Naive thymus-derived CD4-positive, alpha-beta T cell (primary cell): Measurements from ENCODE around the gene PLEKHM3. TPM values are rescaled to one million over a fixed set of nuclear protein-coding genes. Genes with fewer than 3 reads are reported as not detected.

Experiments
- ATAC-seq: fragments of 150-1000 bp; cut with Tn5 transposase; 2 replicates; pipeline ENCODE4 v1.10.0; 2021; ENCODE audit warnings: mild to moderate bottlenecking, moderate library complexity
- CTCF ChIA-PET: fragments of 350-600 bp; sonication (Branson Sonifier 250); formaldehyde crosslinking; loops from one replicate; lab custom pipeline; 2021; ENCODE audit warnings: antibody characterized with exemption; lab: Charles Lee
- POLR2A ChIA-PET: fragments of 350-600 bp; sonication (Branson Sonifier 250); formaldehyde crosslinking; loops from one replicate; lab custom pipeline; 2021; ENCODE audit warnings: antibody characterized with exemption, inconsistent platforms; lab: Charles Lee
- DNase-seq, 9 donors: peaks; one replicate each; pipeline versions ENCODE4 v3.0.0 to v3.0.0-alpha.2; 2020 to 2022; ENCODE audit warnings: mixed read lengths in 1 of 9
- H3K27ac ChIP-seq: one replicate; pipeline ENCODE4 v1.7.0; 2013; ENCODE audit warnings: mild to moderate bottlenecking, low read depth, low read length, moderate library complexity
- H3K27me3 ChIP-seq, 2 donors: one replicate each; pipeline ENCODE4 v1.7.0; 2013; ENCODE audit warnings: low read length in 2 of 2, mild to moderate bottlenecking in 2 of 2, moderate library complexity in 2 of 2; ENCODE audit not compliant: control insufficient read depth in 2 of 2, insufficient read depth in 2 of 2
- H3K36me3 ChIP-seq, 3 experiments: 1 replicate in 2 of 3; 2 replicates in 1 of 3; pipeline ENCODE4 v1.7.0; 2013; ENCODE audit warnings: low read length in 3 of 3, mild to moderate bottlenecking in 3 of 3, moderate library complexity in 1 of 3; ENCODE audit not compliant: insufficient read depth in 3 of 3, control insufficient read depth in 2 of 3
- H3K4me1 ChIP-seq, 2 donors: one replicate each; pipeline ENCODE4 v1.7.0; 2013; ENCODE audit warnings: low read length in 2 of 2, mild to moderate bottlenecking in 2 of 2, moderate library complexity in 1 of 2; ENCODE audit not compliant: control insufficient read depth in 2 of 2, insufficient read depth in 2 of 2
- H3K4me3 ChIP-seq: 2 replicates; pipeline ENCODE4 v1.7.0; 2013; ENCODE audit warnings: mild to moderate bottlenecking, low read length
- H3K9me3 ChIP-seq, 3 experiments: 1 replicate in 2 of 3; 2 replicates in 1 of 3; pipeline ENCODE4 v1.7.0; 2013; ENCODE audit warnings: low read length in 3 of 3; ENCODE audit not compliant: control insufficient read depth in 2 of 3
- H3K27ac Mint-ChIP-seq, 9 donors: one replicate each; pipeline ENCODE4 v1.8.0; 2020 to 2022; ENCODE audit warnings: mixed read lengths in 9 of 9, mild to moderate bottlenecking in 8 of 9, moderate library complexity in 5 of 9, inconsistent platforms in 2 of 9
- H3K27me3 Mint-ChIP-seq, 5 donors: one replicate each; pipeline ENCODE4 v1.8.0; 2021 to 2022; ENCODE audit warnings: mixed read lengths in 5 of 5, mild to moderate bottlenecking in 1 of 5
- H3K36me3 Mint-ChIP-seq, 5 donors: one replicate each; pipeline ENCODE4 v1.8.0; 2020 to 2022; ENCODE audit warnings: mixed read lengths in 5 of 5, mild to moderate bottlenecking in 3 of 5, inconsistent platforms in 1 of 5
- H3K4me1 Mint-ChIP-seq, 7 donors: one replicate each; pipeline ENCODE4 v1.8.0; 2020 to 2022; ENCODE audit warnings: mixed read lengths in 7 of 7, mild to moderate bottlenecking in 3 of 7, inconsistent platforms in 1 of 7
- H3K4me3 Mint-ChIP-seq, 10 donors: one replicate each; pipeline ENCODE4 v1.8.0; 2020 to 2022; ENCODE audit warnings: mild to moderate bottlenecking in 10 of 10, mixed read lengths in 10 of 10, moderate library complexity in 6 of 10, inconsistent platforms in 2 of 10
- H3K9me3 Mint-ChIP-seq, 11 donors: one replicate each; pipeline ENCODE4 v1.8.0; 2020 to 2022; ENCODE audit warnings: mixed read lengths in 11 of 11, mild to moderate bottlenecking in 4 of 11, inconsistent platforms in 1 of 11, moderate library complexity in 1 of 11
- intact Hi-C, 2 donors: fragments of 100-400 bp; cut with micrococcal nuclease; formaldehyde crosslinking; loops; one replicate each; pipeline ENCODE4 v1.15.1; 2023
- polyA plus RNA-seq, 2 donors: library from polyadenylated mRNA; unstranded; fragments of 300-500 nt; fragmentation: Illumina TruSeq; gene quantifications; one replicate each; pipeline ENCODE4 v1.2.3, GENCODE V29; 2021
- total RNA-seq, 6 experiments: library from RNA in 5 of 6; stranded (reverse) in 5 of 6; gene quantifications; 1 replicate in 5 of 6; 2 replicates in 1 of 6; pipeline ENCODE4 v1.2.3 and lab custom pipeline; 2021 to 2026

The PLEKHM3 gene
- total and polyA plus RNA-seq, 7 experiments from 2014 or later = 3.8 to 19.4 (median 13.8) TPM

DNA sequence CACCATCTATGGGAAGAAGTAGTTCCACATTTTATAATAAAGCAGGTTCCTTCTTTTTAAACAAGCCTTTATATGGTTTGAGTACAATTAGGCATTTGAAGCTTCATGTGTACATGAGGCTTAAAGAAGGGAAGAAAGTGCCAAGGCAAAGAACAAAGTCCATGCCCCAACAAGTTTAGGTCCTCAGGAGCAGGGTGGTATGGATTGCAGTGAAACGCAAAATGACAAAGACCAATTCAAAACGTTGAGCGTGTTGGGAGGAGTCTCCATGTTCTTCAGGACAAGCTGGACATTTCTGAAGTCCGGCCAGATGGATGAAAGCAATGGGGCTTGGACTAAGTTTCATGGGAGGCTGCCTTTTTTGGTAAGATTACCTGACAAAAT lies 176.8 kb downstream of the PLEKHM3 start:
- ChIA-PET CTCF (no interaction called here), POLR2A (no interaction called here)
- peaks cover 0 to 8% (median 0%) of the 10 kb centered on the region in 7 donors for H3K4me1 Mint-ChIP-seq
- H3K4me1 ChIP-seq = no peaks in the 10 kb centered on the region
- no peaks in the 10 kb centered on the region for H3K27me3 ChIP-seq
- no peaks in the 10 kb centered on the region for H3K9me3 Mint-ChIP-seq
- H3K27ac Mint-ChIP-seq = peak overlapping the region in 1 of 9 donors; percentile 2
- no peaks in the 10 kb centered on the region for H3K9me3 ChIP-seq
- H3K27ac ChIP-seq = no peak overlapping the region
- no peaks in the 10 kb centered on the region for H3K27me3 Mint-ChIP-seq
- peaks cover 0 to 28% (median 20%) of the 10 kb centered on the region in 5 donors for H3K36me3 Mint-ChIP-seq
- DNase-seq = no peak
- no peak overlapping the region for H3K4me3 ChIP-seq
- no peak for ATAC-seq
- no peaks in the 10 kb centered on the region for H3K36me3 ChIP-seq
- H3K4me3 Mint-ChIP-seq = no peak overlapping the region
- intact Hi-C loops = no loop called here

DNA sequence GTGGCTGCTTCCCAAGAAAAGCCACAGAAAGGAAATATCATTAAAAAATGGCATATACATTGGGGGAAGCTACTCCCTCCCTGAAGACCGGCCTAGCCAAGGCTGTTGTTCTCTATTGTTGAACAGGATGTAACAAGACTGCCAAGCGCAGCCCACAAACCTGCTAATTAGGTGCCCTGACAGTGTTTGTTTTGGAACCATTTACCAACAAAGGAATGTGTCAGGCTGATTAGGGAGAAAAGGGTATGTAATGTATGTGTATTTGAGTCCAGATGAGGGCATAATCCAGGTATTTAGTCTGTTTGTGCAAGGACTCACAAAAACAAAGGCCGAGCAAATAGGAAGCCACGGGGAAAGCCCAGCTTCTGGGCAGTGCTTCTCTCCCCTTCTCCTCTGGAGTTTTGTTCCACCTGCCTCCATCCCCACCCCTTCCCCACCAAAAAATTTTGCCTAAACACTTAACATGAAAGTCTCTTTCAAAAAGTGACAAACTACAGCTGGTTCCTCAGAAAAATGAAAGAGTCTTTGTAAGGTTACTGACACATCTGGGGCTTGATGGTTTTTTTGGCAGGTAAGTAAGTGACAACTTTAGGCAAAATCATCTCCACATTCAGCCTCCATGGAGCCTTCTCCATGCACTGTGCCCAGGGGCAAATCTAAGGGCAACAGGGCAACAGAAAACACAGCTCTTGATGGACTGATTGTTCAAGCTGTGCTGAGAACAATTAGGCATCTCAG lies 177.4 kb downstream of the PLEKHM3 start:
- Histone ChIP-seq H3K9me3 (no peaks in the 10 kb centered on the region), H3K4me1 (no peaks in the 10 kb centered on the region), H3K4me3 (no peak overlapping the region), H3K36me3 (no peaks in the 10 kb centered on the region), H3K27me3 (no peaks in the 10 kb centered on the region), H3K27ac (no peak overlapping the region)
- DNase-seq = no peak
- ChIA-PET POLR2A (no interaction called here), CTCF (interaction anchor here (0.6 kb wide), 1 partner anchor 47 kb away, joined by 3 read pairs; no protein-coding TSS in a partner anchor)
- intact Hi-C loops = no loop called here
- peaks cover 0 to 8% (median 0%) of the 10 kb centered on the region in 7 donors for H3K4me1 Mint-ChIP-seq
- peaks cover 0 to 30% (median 20%) of the 10 kb centered on the region in 5 donors for H3K36me3 Mint-ChIP-seq
- peak; percentile 54 for ATAC-seq
- peak overlapping the region in 1 of 9 donors; percentile 2 for H3K27ac Mint-ChIP-seq
- no peaks in the 10 kb centered on the region for H3K27me3 Mint-ChIP-seq
- no peak overlapping the region for H3K4me3 Mint-ChIP-seq
- no peaks in the 10 kb centered on the region for H3K9me3 Mint-ChIP-seq

DNA sequence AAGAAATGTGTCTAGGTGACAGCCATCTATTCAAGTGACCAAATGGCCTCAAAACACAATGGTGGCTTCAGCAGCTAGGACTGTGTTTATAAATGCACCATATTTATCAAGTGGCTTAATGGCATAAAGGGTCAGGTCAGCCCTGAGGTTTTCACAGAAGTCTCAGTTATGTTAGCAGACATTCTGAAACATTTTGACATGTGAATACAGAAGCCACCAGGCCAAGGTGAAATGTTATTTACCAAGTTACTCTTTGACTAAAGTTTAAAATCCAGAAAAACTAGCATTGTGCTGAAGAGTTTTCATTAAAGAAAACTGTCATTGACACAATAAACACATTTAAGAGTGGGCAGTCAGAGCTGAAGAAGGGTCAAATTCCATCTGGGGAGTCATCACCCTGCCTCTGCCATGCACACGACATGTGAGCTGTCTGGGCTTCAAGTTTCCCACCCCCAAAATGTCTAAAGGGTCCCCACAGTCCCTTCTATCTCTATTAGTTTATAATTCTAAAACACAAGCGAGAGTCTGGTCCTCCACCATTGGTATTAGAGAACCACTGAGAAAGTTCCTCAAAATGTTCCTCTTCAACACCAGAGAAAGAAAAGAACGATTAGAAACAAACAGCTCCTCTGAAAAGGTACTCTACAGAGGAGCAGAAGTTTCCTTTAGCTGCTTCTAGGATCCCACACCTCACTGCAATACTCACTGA lies 178.1 kb downstream of the PLEKHM3 start:
- Histone ChIP-seq H3K4me3 (no peak overlapping the region), H3K36me3 (no peaks in the 10 kb centered on the region), H3K27ac (no peak overlapping the region), H3K27me3 (no peaks in the 10 kb centered on the region), H3K4me1 (no peaks in the 10 kb centered on the region), H3K9me3 (no peaks in the 10 kb centered on the region)
- ChIA-PET POLR2A (no interaction called here), CTCF (interaction anchor here (0.6 kb wide), 1 partner anchor 47 kb away, joined by 3 read pairs; no protein-coding TSS in a partner anchor)
- ATAC-seq (peak; percentile 14), DNase-seq (no peak)
- Mint-ChIP-seq H3K36me3 (peaks cover 0 to 30% (median 20%) of the 10 kb centered on the region in 5 donors), H3K4me1 (peaks cover 0 to 8% (median 0%) of the 10 kb centered on the region in 7 donors), H3K9me3 (no peaks in the 10 kb centered on the region), H3K4me3 (no peak overlapping the region), H3K27ac (no peak overlapping the region), H3K27me3 (no peaks in the 10 kb centered on the region)
- intact Hi-C loops = no loop called here

DNA sequence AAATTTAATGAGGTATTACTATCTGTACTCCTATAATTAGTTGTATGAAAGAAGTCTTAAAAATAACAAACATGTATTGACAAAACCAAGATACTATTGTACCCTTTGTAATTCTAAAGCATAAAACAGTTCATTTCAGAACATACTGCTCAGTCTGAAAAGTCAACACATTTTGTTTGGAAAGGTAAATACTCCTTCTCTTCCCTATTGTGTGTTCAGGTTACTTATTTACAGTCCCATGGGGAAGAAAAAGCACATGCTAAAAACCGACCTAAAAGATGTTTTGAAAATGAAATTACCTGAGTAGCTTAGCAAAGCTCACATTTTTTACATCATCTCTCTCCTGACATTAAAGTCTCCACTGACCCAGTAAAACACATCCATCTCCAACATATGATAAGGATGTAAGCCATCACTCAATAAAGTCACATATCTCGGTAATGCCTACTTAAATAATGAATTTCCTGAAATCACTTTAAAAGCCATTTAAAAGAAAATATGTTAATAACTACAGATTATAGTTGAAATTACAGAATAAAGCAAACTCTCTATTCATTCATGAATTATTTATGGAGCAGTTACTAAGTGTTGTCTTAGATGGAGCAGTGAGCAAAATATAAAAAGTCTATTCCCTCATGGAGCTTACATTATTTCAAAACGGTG lies 180.0 kb downstream of the PLEKHM3 start:
- CTCF ChIA-PET = no interaction called here
- ATAC-seq = no peak
- H3K36me3 Mint-ChIP-seq = peaks cover 0 to 20% (median 13%) of the 10 kb centered on the region in 5 donors

DNA sequence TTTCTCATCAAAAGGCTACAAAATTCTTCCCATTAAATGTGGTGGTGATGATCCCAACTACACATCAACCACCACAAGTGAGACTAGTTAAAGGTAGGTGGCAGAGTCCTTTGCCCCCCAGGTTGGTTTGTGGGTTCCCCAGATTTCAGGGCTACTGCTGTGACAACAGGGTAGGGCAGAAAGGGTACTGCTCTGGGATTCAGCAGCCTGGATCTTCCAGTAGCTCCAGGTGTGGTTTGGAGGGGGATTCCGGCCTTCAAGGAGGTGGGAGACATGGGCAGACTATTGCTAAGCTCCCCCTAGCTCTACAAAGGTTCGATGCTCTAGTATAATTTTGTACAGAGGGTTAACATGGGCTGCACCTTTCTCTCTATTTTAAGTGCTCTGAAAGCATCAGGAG lies 180.7 kb downstream of the PLEKHM3 start:
- no peak for ATAC-seq
- no peak overlapping the region for H3K4me3 Mint-ChIP-seq

More for the DNA sequence above, 180.0 kb downstream of the PLEKHM3 start:
- no peak overlapping the region for H3K27ac Mint-ChIP-seq
- Histone ChIP-seq H3K9me3 (no peaks in the 10 kb centered on the region), H3K36me3 (no peaks in the 10 kb centered on the region), H3K4me3 (no peak overlapping the region), H3K4me1 (no peaks in the 10 kb centered on the region), H3K27ac (no peak overlapping the region), H3K27me3 (no peaks in the 10 kb centered on the region)
- no peaks in the 10 kb centered on the region for H3K27me3 Mint-ChIP-seq
- intact Hi-C loops = no loop called here
- no peak overlapping the region for H3K4me3 Mint-ChIP-seq
- peaks cover 0 to 8% (median 0%) of the 10 kb centered on the region in 7 donors for H3K4me1 Mint-ChIP-seq
- H3K9me3 Mint-ChIP-seq = no peaks in the 10 kb centered on the region
- no peak for DNase-seq
- POLR2A ChIA-PET = no interaction called here

DNA sequence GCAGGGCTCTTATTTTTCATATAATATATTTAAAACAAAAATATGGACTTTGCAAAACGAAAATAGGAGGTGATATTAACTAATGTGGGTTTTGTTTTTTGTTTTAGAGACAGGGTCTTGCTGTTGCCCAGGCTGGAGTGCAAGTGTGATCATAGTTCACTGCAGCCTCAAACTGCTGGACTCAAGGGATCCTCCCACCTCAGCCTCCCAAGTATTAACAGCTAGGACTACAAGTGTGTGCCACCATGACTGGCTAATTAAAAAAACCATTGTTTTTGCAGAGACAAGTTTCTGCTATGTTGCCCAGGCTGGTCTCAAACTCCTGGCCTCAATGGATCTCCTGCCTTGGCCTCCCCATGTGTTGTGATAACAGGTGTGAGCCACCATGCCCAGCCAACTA lies 185.2 kb downstream of the PLEKHM3 start:
- Mint-ChIP-seq H3K4me3 (no peak overlapping the region), H3K9me3 (no peaks in the 10 kb centered on the region), H3K36me3 (peaks cover 0 to 5% (median 0%) of the 10 kb centered on the region in 5 donors), H3K27me3 (no peaks in the 10 kb centered on the region), H3K4me1 (no peaks in the 10 kb centered on the region), H3K27ac (no peak overlapping the region)
- H3K4me1 ChIP-seq = no peaks in the 10 kb centered on the region
- intact Hi-C loops = no loop called here
- H3K27ac ChIP-seq = no peak overlapping the region
- ChIA-PET POLR2A (no interaction called here), CTCF (no interaction called here)
- H3K36me3 ChIP-seq = no peaks in the 10 kb centered on the region
- no peak for ATAC-seq
- no peaks in the 10 kb centered on the region for H3K27me3 ChIP-seq
- H3K9me3 ChIP-seq = no peaks in the 10 kb centered on the region
- DNase-seq = no peak
- no peak overlapping the region for H3K4me3 ChIP-seq

More for the DNA sequence above, 180.7 kb downstream of the PLEKHM3 start:
- Mint-ChIP-seq H3K27ac (no peak overlapping the region), H3K4me1 (peaks cover 0 to 8% (median 0%) of the 10 kb centered on the region in 7 donors), H3K27me3 (no peaks in the 10 kb centered on the region), H3K9me3 (no peaks in the 10 kb centered on the region), H3K36me3 (peaks cover 0 to 14% (median 6%) of the 10 kb centered on the region in 5 donors)
- ChIA-PET POLR2A (no interaction called here), CTCF (no interaction called here)
- DNase-seq = no peak
- Histone ChIP-seq H3K9me3 (no peaks in the 10 kb centered on the region), H3K4me3 (no peak overlapping the region), H3K27ac (no peak overlapping the region), H3K4me1 (no peaks in the 10 kb centered on the region), H3K27me3 (no peaks in the 10 kb centered on the region), H3K36me3 (no peaks in the 10 kb centered on the region)
- intact Hi-C loops = no loop called here
